ENCODE data around the gene OR2F2.

OR2F2 gene, protein sequence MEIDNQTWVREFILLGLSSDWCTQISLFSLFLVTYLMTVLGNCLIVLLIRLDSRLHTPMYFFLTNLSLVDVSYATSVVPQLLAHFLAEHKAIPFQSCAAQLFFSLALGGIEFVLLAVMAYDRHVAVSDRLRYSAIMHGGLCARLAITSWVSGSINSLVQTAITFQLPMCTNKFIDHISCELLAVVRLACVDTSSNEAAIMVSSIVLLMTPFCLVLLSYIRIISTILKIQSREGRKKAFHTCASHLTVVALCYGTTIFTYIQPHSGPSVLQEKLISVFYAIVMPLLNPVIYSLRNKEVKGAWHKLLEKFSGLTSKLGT

DNA sequence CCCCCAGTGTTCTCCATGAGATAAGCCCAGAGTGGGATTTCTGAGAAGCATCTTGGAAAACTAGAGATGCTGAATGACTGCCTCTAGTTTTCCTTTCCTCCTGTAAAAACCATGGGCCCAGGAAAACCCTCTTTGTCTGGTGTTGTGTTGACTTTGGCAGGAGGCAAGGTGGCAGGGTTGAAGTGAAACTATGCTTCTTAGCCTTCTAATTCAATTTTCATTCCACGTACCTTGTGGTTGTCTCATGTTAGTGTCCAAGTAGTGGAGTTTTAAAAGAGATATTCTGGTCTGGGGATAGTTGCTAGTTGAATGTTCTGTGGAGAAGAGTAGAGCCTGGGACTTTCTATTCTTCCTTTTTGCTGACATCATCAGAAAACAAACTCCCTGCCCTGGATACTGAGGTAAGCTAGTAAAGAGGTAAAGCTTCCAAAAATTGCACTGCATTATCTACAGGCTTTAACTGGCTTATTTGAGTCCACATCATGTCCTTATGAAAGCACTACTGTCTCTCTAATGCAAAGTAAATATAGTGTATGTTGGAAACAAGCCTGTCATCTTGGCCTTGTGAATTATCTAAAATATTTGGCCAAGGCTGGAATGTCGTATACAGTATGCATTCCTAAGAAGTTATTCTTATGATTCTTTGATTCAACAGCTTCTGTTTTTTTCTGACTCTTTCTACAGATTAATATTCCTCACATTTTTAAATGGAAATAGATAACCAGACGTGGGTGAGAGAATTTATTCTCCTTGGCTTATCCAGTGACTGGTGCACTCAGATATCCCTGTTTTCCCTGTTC is at the start of gene OR2F2:
Gene OR2F2 (plus strand): TSS at position 708 of the 800 bp plus-strand sequence. CDS start 0 bp downstream, at position 708.
- DNase-seq, result no peak

DNA sequence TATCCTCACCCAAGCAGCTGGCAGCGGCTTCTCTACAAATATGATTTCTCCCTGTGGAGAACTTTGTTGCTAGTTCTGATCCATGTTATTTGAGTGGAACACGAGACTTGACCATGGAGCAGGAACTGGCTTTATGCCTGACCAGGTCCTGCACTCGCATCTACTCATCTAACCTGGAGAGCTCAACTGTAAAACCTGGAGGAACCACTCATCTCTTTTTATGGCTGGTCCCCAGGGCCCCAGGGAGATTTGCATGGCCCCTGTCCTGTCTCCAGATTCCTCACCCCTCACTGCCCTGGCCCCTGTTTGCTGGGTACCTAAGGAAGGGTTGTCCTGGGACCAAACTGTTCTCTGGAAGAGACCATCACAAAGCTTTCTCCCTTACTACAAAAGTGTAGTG is 49.1 kb upstream of the OR2F2 start:
- no peak for DNase-seq

DNA sequence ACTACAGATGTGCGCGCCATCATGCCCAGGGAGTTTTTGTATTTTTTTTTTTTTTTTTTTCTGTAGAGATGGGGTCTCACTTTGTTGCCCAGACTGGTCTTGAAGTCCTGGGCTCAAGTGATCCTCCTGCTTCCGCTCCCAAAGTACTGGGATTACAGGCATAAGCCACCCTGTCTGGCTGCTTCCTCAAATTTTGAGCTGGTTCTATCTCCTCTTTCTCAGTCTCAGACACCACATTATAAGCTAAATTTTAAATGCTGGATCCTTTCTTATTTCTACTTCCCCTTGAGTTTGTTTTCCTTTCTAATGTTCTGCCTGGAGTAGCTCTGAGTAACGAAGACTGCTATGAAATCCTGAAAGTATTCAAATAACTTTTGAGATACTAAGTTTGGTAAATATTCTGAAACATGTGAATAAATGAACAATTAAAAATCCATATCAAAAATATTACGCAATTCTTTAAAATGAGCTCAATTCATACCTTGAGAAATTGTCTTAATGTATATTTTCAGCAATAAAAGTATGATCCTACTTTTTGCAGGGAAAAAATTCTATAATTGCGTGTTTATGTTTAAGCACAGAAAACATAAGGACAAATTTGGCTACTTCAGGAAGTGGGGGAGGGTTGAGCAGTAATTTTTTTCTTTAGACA is 48.1 kb upstream of the OR2F2 start:
- no peak for DNase-seq

DNA sequence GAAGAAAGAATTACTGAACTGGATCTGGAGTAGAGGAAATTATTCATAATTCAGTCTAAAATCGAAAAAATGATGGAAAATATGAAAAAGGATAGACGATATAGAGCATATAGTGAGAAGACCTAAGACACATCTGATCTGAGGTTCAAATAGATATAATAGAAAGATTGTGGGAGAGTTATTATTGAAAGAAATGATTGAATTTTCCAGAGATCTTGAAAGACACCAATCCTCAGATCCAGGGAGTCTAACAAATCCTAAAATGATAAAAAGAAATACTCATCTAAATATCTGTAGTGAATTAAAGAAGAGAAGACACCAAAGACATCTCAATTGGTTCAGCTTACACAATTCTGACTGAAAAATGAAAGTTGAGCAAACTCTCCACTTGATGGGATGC is 46.0 kb upstream of the OR2F2 start:
- no peak for DNase-seq

DNA sequence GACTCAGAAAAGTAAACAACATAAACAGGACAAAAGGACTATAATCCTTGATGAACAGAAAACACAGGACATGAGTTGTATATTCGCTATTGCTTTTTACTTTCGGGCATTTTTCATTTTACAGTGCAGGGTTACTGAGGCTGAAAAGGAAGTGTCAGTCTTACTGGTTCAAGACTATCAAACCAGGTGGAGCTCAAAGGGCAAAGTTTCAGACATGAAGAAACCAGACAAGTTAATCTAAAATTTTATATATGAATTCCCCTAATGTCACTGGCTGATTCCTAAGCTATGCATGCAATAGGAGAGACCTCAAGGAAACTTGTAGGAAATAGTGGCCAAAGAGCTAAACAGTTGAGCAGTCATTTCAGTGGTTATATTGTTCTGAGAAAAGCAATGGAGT is 44.5 kb upstream of the OR2F2 start:
- DNase-seq, result no peak

DNA sequence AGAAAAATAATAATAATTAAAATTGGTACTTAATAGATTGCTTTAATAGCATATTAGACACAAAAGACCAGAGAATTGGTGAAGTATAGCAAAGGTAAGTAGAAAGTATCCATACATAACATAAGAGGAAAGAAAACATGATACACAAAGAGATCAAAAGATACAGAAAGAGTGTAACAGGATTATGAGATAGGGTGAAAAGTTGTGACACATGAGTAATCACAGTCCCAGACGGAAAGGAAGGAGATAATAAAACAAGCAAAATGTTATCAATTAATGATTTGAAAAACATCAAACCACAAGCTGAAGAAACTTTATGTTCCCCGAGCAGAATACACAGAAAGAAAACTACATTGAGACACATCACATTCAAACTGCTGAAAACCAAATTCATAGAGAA is 43.6 kb upstream of the OR2F2 start:
- DNase-seq, result no peak

DNA sequence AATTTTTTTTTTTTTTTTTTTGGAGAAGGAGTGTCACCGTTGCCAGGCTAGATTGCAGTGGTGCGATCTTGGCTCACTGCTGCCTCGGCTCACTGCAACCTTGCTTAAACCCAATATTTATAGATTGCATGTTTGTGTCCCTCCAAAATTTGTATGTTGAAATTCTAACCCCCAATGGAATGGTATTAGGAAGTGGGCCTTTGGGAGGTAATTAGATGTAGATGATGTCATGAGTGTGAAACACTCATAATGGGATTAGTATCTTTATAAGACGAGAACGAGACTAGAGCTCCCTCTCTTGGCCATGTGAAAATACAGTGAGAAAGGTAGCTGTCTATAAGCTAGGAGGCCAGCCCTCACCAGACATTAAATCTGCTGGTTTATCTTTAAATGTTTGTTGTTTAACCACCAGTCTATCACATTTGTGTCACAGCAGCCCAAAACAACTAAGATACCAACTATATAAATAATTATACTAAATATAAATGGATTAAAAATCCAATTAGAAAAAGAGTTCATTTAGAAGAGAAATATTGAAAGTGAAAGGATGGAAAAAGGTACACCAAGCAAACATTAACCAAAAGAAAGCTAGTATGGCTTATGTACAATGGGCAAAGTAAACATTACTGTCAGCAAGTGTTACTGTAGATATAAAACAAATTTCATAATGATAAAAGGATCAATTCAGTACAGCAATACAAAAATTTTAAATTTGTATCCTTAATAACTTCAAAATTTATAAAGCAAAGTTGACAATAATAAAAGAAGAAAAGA is 42.3 kb upstream of the OR2F2 start:
- no peak for DNase-seq

DNA sequence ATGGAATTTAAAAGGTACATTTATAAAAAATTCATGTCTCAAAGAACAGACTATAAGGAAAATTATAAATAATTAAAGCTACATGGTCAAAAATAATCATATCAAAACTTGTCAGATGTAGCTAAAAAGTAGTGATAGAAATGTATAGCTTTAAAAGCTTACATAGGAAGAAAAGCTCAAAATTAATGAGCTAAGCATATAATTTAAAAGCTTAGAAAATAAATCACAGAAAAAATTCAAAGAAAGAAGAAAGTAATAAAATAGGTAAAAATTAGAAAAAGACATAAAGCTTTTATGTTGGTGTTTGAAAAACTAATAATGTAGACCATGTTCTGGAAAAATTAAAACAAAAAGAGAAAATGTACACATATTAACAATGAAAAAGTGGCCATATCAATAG is 38.4 kb upstream of the OR2F2 start:
- DNase-seq, result no peak

DNA sequence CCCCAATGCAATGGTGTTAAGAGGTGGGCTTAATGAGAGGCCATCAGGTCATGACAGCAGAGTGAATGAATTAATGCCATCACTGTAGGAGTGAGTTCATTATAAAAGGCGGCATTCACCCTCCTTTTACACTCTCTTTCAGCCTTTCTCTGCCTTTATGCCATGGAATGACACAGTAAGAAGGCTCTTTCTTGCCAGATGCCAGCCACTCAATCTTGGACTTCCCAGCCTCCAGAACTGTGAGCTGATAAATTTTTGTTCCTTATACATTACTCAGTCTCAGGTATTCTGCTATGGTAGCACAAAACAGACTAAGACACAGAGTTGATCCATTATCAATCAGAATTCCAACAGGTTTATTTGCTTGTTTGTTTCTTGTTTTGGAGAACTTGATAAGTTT is 36.2 kb upstream of the OR2F2 start:
- DNase-seq, result no peak

DNA sequence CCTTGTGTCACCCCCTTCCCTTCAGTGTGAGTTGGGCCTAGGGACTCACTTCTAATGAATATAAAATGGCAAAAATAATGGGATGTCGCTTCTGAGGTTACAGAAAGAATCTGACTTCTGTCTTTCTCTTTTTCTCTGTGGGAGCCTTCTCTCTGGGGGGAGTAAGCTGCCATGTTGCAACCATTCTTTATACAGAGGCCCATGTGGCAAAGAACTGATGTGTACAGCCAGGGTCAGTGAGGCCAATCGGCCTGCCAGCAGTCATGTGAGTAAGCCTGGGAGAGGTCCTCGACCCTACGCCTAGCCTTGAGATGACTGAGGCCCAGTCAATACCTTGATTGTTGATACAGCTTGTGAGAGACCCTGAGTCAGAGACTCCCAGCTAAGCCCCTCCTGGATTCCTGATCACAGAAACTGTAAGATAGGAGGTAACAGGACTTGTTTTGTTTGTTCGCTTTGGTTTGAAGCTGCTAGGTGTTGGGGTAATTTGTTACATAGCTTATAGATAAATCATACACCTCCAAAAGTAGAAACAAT is 34.7 kb upstream of the OR2F2 start:
- no peak for DNase-seq

DNA sequence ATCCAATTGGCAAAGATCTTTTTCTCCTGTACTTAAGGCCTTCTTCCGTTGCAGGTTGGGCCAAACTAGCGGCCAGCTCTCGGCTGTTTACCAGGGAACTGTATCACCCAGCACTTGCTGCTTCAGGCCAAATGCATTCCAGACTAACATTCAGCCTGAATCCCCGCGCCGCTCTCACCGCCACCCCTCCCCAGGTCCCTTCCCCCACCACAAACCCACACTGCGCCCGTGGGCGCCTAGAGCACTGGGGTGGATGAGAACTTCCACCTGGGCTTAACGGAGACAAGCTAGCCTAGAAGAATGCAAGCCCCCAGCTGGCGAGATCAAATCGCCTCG is 33.7 kb upstream of the OR2F2 start:
- DNase-seq, result peak; percentile 9

DNA sequence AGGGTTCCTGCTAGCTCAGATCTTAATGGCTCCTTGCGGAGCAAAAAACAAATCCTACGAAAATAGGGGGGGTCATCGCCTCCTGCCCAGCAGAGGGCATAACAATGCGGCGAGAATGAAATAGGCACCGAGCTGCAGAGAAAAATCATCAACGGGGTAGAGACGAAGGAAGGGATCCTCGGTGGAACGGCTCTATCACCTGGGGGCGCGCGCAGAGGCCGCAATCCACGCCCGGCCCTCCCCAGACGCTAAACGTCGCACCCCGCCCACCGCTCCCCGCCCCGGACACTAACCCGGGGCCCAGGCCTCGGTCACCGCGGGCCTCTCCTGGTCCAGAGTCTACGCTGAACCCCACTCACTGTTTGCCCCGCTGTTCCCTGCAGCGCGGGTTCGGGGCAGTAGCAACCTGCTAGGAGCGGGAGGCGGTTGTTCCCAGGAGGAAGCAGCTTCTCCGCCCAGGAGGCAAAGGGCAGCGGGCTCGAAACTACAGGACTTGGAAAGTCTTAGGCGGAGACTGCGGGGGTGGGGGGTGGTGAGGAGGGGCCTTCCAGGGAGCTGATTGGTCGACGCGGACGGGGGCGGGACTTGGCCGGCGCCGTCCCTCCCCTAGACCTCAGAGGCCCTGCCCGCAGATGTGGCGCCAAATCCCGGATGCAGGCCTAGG is 33.2 kb upstream of the OR2F2 start, which contains the start of gene TCAF1:
Gene TCAF1 (minus strand): TSS at position 509 of the 664 bp plus-strand sequence. CDS start 25,568 bp downstream, outside the sequence.
- peak; percentile 90 for DNase-seq

DNA sequence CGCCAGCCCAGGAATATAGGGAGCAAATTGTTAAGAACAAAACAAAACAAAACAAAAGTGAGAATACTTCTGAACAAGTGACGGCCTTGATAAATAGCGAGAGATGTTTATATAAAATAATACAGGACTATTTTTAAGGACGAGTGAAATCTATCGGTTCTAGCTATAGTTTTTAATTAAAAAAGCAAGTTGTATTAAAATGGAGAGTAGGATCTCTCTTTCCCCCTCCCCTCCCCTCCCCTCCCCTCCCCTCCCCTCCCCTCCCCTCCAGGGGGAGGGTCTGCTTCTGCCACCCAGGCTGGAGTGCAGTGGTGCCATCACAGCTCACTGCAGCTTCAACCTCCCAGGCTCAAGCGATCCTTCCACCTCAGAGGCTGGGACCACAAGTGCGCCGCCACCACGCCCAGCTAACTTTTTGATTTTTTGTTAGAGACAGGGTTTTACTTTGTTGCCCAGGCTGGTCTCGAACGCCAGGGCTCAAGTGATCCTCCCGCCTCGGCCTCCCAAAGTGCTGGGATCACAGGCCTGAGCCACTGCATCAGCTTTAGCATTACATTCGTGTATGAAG is 32.6 kb upstream of the OR2F2 start:
- no peak for DNase-seq

DNA sequence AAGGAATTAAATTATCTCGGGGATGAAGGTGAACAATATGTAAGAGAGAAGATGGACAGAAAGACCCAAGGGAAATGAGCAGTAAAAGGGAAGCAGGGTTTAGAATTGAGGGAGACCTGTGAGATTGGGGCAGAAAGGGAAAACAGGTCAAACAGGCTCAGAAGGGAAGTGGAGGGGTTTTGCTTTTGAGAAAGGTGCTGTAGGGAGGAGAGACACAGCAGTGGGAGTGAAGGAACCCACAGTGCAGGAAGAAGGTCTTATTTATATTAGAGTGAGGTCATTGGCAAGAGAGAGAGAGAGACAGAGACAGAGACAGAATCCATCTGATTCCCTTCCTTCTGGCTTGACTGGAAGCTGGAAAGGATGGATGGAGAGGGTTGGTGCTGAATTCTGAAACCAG is 29.5 kb upstream of the OR2F2 start:
- no peak for DNase-seq

DNA sequence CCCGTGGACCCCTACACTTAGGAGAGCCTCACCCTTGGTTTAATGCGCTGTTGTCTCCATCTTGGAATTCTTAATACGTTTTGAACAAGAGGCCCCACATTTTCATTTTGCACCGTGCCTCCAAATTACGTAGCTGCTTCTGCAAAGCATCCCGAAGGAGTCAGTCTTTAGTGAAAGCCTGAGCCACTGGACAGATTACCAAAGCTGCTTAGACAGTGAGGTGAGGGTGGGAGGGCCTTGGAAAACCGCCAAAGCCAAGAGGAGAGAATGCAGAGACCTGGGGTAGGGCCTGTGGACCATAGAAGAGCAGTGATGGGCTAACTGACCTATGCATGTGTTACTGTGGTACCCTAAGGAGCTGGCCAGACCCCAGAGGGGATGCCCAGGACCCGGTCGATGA is 28.9 kb upstream of the OR2F2 start:
- no peak for DNase-seq

DNA sequence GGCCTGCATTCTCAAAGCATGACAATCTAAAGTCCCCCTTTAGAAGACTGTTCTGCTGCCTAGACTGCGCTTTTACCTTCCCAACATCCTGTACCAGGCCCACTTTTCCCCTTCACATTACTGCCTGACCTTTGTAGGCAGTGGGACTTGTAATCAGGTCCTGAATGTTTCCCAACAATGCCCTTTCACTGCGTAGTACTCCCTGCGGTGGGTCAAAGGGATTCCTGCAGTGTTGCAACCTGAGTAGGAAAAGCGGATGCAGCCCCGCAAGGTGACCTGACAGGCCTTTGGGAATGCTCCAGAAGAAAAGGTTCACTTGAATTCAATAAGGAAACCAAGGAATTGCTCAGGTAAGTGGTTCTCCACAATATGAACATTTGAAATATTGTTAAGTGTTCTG is 28.1 kb upstream of the OR2F2 start:
- no peak for DNase-seq

DNA sequence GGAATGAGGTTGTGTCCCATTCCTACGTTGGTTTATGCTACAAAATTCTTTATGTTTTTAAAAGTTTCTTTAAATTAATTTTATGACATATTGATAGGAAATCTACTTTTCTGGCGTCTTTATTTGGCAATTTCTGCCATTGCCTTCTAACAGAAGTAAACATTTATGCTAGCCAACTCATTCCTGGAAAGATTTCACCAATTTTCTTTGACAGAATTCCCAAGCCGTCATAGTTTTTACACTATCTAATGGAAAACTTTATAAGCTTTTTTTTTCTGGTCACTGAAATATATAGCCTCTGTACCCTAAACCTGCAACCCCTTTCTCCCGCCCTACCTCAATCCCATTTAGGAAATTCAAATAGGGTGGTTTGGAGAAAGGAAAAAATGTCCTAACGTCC is 26.9 kb upstream of the OR2F2 start:
- no peak for DNase-seq

DNA sequence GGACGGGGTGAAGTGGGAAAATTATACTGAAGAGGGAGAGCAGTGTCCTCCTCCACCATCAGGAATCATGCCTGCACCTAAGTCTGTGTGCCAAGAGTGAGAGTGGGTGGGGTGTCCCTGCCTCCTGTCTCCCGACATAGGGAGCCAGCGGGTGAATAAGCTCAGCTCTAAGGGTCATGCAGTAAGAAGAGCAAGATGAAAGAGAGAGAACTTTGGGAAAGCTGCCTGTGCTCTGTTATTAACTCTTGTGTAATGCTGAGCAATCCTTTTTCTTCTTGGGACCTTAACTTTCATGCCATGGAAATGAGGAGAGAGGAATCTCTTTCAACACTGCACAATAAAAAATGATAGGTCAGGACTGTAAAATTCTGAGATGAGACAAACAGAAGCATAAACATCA is 25.2 kb upstream of the OR2F2 start:
- DNase-seq, result no peak

DNA sequence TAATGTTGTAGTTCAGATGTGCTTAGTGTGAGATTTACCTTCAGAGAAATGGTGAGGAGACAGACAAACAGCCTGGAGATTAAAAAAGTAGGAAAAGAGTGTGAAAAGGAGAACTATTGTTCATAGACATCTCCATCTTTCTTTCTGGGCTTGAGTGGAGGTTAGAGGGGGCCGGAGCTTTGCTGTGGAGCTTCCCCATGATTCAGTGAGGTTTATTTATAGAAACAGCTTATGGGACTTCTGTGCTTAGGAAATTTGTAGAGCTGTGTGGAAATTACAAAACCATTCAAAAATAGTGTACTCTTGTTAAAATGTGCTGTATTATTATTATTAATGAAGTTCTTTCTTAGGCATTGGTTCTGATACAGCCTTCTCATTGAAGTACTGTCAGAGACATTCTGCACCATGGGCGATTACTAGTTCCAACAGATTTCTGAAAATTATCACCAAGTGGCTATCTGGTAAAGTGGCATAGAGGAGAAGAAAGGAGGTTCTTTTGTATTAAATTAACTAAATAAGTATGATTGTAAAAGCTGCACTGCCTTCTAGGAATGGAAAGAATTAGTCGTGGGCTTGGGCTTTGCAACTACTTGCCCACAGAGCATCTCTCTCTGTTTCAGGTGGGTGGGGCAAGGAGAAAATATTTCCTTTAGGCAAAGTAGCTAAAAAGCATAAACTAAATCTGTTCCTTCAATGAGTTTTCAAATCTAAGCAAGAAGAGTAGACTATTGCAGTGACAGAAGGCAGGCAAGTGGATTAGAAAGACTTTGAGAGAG is 24.4 kb upstream of the OR2F2 start:
- no peak for DNase-seq

DNA sequence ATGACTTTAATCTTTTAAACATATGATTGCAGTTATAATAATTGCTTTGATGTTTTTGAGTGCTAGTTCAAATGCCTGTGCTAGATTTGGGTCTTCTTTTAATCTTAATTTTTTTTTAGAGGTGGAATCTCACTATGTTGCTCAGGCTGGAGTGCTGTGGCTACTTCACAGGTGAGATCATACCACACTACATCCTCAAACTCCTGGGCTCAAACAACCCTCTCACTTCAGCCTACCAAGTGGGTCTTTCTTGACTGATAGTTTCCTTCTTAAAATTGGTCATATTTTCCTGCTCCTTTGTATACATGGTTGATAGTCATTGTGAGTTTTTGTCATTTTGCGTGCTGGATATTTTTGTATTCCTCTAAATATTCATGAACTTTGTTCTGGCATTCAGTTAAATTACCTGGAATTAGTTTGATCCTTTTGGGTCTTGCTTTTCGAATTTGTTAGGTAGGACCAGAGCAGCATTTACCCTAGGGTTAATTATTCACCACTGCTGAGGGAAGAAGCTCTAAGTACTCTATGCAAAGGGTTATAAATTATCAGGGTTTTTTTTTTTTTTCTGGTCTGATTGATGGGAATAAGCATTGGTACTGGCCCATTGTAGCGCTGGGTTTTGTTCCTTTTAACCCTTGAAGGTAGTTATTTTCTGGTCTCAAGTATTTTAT is 21.0 kb upstream of the OR2F2 start:
- no peak for DNase-seq
